GM18873 (cell line): ENCODE measurements around the gene LYPD1.

ENCODE experiments used
- ATAC-seq: cut with Tn5 transposase; IDR thresholded peaks from one replicate; pipeline ENCODE4 v1.9.1; 2021; ENCODE audit warnings: mild to moderate bottlenecking, moderate library complexity, moderate number of reproducible peaks; ENCODE audit not compliant: unreplicated experiment, low FRiP score

Gene LYPD1

GRCh38 chr2:132599556-132599955 is 70.4 kb downstream of the LYPD1 start:
- ATAC-seq: no peak

GRCh38 chr2:132598536-132598935 is 71.5 kb downstream of the LYPD1 start:
- ATAC-seq: no peak

GRCh38 chr2:132597831-132598230 is 72.2 kb downstream of the LYPD1 start:
- ATAC-seq: no peak

- no peak for ATAC-seq
Observed at GRCh38 chr2:132597166-132597565, 72.8 kb downstream of the LYPD1 start.

GRCh38 chr2:132595693-132596092 is 74.3 kb downstream of the LYPD1 start:
- ATAC-seq: no peak

GRCh38 chr2:132595186-132595585 is 74.8 kb downstream of the LYPD1 start:
- no peak for ATAC-seq
